Measurements from ENCODE around the gene CTSG.

CTSG gene

GRCh38 chr14:24576182-24576581 lies at the start of gene CTSG:
Gene CTSG (minus strand): TSS chr14:24576250. CDS start chr14:24576223, 27 bp downstream.
- no peak within 1 kb of the TSS for H3K27ac ChIP-seq (ENCODE audit: low read depth, low read length)
- no peaks in the 10 kb centered on the region for H3K27me3 ChIP-seq (ENCODE audit: control insufficient read depth, insufficient read depth, low read length)
- H3K9me3 ChIP-seq (ENCODE audit: control insufficient read depth, insufficient read depth, low read depth, low read length) = no peaks in the 10 kb centered on the region
- H3K36me3 ChIP-seq (ENCODE audit: control insufficient read depth, insufficient read depth, low read length) = no peaks in the 10 kb centered on the region
- H3K4me1 ChIP-seq (ENCODE audit: control insufficient read depth, insufficient read depth, low read length) = 0 out of 2 replicates have a peak, but pooled peaks cover 4% of the 10 kb centered on the region
- no peak within 1 kb of the TSS for H3K9ac ChIP-seq (ENCODE audit: low read length)
- H3K4me3 ChIP-seq (ENCODE audit: low read depth, low read length) = no peak within 1 kb of the TSS

GRCh38 chr14:24613747-24614146 lies 37.7 kb upstream of the CTSG start:
- H3K36me3 ChIP-seq (ENCODE audit: control insufficient read depth, insufficient read depth, low read length) = no peaks in the 10 kb centered on the region
- no peaks in the 10 kb centered on the region for H3K27me3 ChIP-seq (ENCODE audit: control insufficient read depth, insufficient read depth, low read length)
- H3K4me3 ChIP-seq (ENCODE audit: low read depth, low read length) = no peak overlapping the region
- H3K9ac ChIP-seq (ENCODE audit: low read length) = no peak overlapping the region
- no peak overlapping the region for H3K27ac ChIP-seq (ENCODE audit: low read depth, low read length)
- no peaks in the 10 kb centered on the region for H3K4me1 ChIP-seq (ENCODE audit: control insufficient read depth, insufficient read depth, low read length)
- H3K9me3 ChIP-seq (ENCODE audit: control insufficient read depth, insufficient read depth, low read depth, low read length) = no peaks in the 10 kb centered on the region

GRCh38 chr14:24613241-24613640 lies 37.2 kb upstream of the CTSG start:
- Histone ChIP-seq H3K4me1 (ENCODE audit: control insufficient read depth, insufficient read depth, low read length) (no peaks in the 10 kb centered on the region), H3K27me3 (ENCODE audit: control insufficient read depth, insufficient read depth, low read length) (no peaks in the 10 kb centered on the region), H3K9me3 (ENCODE audit: control insufficient read depth, insufficient read depth, low read depth, low read length) (no peaks in the 10 kb centered on the region), H3K9ac (ENCODE audit: low read length) (no peak overlapping the region), H3K27ac (ENCODE audit: low read depth, low read length) (no peak overlapping the region), H3K36me3 (ENCODE audit: control insufficient read depth, insufficient read depth, low read length) (no peaks in the 10 kb centered on the region), H3K4me3 (ENCODE audit: low read depth, low read length) (no peak overlapping the region)

- Histone ChIP-seq H3K9me3 (ENCODE audit: control insufficient read depth, insufficient read depth, low read depth, low read length) (no peaks in the 10 kb centered on the region), H3K27ac (ENCODE audit: low read depth, low read length) (no peak overlapping the region), H3K4me1 (ENCODE audit: control insufficient read depth, insufficient read depth, low read length) (no peaks in the 10 kb centered on the region), H3K9ac (ENCODE audit: low read length) (no peak overlapping the region), H3K4me3 (ENCODE audit: low read depth, low read length) (no peak overlapping the region), H3K27me3 (ENCODE audit: control insufficient read depth, insufficient read depth, low read length) (no peaks in the 10 kb centered on the region), H3K36me3 (ENCODE audit: control insufficient read depth, insufficient read depth, low read length) (no peaks in the 10 kb centered on the region)
Measured at GRCh38 chr14:24612196-24612595, 36.1 kb upstream of the CTSG start.

- Histone ChIP-seq H3K4me1 (ENCODE audit: control insufficient read depth, insufficient read depth, low read length) (no peaks in the 10 kb centered on the region), H3K27ac (ENCODE audit: low read depth, low read length) (no peak within 1 kb of the TSS), H3K9ac (ENCODE audit: low read length) (no peak within 1 kb of the TSS), H3K27me3 (ENCODE audit: control insufficient read depth, insufficient read depth, low read length) (no peaks in the 10 kb centered on the region), H3K36me3 (ENCODE audit: control insufficient read depth, insufficient read depth, low read length) (no peaks in the 10 kb centered on the region), H3K9me3 (ENCODE audit: control insufficient read depth, insufficient read depth, low read depth, low read length) (no peaks in the 10 kb centered on the region), H3K4me3 (ENCODE audit: low read depth, low read length) (no peak within 1 kb of the TSS)
Measured at GRCh38 chr14:24609655-24610344, 33.8 kb upstream of the CTSG start, which contains the start of gene GZMH. Gene GZMH (minus strand): TSS chr14:24609685. CDS start chr14:24609613, 72 bp downstream.

GRCh38 chr14:24607635-24608514 lies 31.8 kb upstream of the CTSG start:
- Histone ChIP-seq H3K4me1 (ENCODE audit: control insufficient read depth, insufficient read depth, low read length) (no peaks in the 10 kb centered on the region), H3K27me3 (ENCODE audit: control insufficient read depth, insufficient read depth, low read length) (no peaks in the 10 kb centered on the region), H3K9ac (ENCODE audit: low read length) (no peak overlapping the region), H3K36me3 (ENCODE audit: control insufficient read depth, insufficient read depth, low read length) (no peaks in the 10 kb centered on the region), H3K4me3 (ENCODE audit: low read depth, low read length) (no peak overlapping the region), H3K27ac (ENCODE audit: low read depth, low read length) (no peak overlapping the region), H3K9me3 (ENCODE audit: control insufficient read depth, insufficient read depth, low read depth, low read length) (no peaks in the 10 kb centered on the region)

- no peaks in the 10 kb centered on the region for H3K27me3 ChIP-seq (ENCODE audit: control insufficient read depth, insufficient read depth, low read length)
- H3K4me3 ChIP-seq (ENCODE audit: low read depth, low read length) = no peak overlapping the region
- no peaks in the 10 kb centered on the region for H3K9me3 ChIP-seq (ENCODE audit: control insufficient read depth, insufficient read depth, low read depth, low read length)
- no peak overlapping the region for H3K27ac ChIP-seq (ENCODE audit: low read depth, low read length)
- H3K9ac ChIP-seq (ENCODE audit: low read length) = no peak overlapping the region
- no peaks in the 10 kb centered on the region for H3K36me3 ChIP-seq (ENCODE audit: control insufficient read depth, insufficient read depth, low read length)
- H3K4me1 ChIP-seq (ENCODE audit: control insufficient read depth, insufficient read depth, low read length) = no peaks in the 10 kb centered on the region
Measured at GRCh38 chr14:24607081-24607480, 31.0 kb upstream of the CTSG start.

- Histone ChIP-seq H3K27me3 (ENCODE audit: control insufficient read depth, insufficient read depth, low read length) (no peaks in the 10 kb centered on the region), H3K9me3 (ENCODE audit: control insufficient read depth, insufficient read depth, low read depth, low read length) (peaks cover 4% of the 10 kb centered on the region; the same call in 1 of the 2 replicates), H3K9ac (ENCODE audit: low read length) (no peak overlapping the region), H3K4me3 (ENCODE audit: low read depth, low read length) (no peak overlapping the region), H3K36me3 (ENCODE audit: control insufficient read depth, insufficient read depth, low read length) (no peaks in the 10 kb centered on the region), H3K27ac (ENCODE audit: low read depth, low read length) (no peak overlapping the region), H3K4me1 (ENCODE audit: control insufficient read depth, insufficient read depth, low read length) (no peaks in the 10 kb centered on the region)
Measured at GRCh38 chr14:24606297-24606696, 30.2 kb upstream of the CTSG start.

- Histone ChIP-seq H3K4me1 (ENCODE audit: control insufficient read depth, insufficient read depth, low read length) (no peaks in the 10 kb centered on the region), H3K27me3 (ENCODE audit: control insufficient read depth, insufficient read depth, low read length) (no peaks in the 10 kb centered on the region), H3K9me3 (ENCODE audit: control insufficient read depth, insufficient read depth, low read depth, low read length) (peaks cover 10% of the 10 kb centered on the region; the same call in 1 of the 2 replicates), H3K36me3 (ENCODE audit: control insufficient read depth, insufficient read depth, low read length) (no peaks in the 10 kb centered on the region), H3K9ac (ENCODE audit: low read length) (no peak overlapping the region), H3K4me3 (ENCODE audit: low read depth, low read length) (no peak overlapping the region), H3K27ac (ENCODE audit: low read depth, low read length) (no peak overlapping the region)
Measured at GRCh38 chr14:24605435-24606190, 29.6 kb upstream of the CTSG start.

- peaks cover 27% of the 10 kb centered on the region for H3K9me3 ChIP-seq (ENCODE audit: control insufficient read depth, insufficient read depth, low read depth, low read length)
- no peak overlapping the region for H3K9ac ChIP-seq (ENCODE audit: low read length)
- peaks cover 5% of the 10 kb centered on the region; the same call in 1 of the 2 replicates for H3K4me1 ChIP-seq (ENCODE audit: control insufficient read depth, insufficient read depth, low read length)
- no peaks in the 10 kb centered on the region for H3K36me3 ChIP-seq (ENCODE audit: control insufficient read depth, insufficient read depth, low read length)
- H3K27ac ChIP-seq (ENCODE audit: low read depth, low read length) = no peak overlapping the region
- H3K27me3 ChIP-seq (ENCODE audit: control insufficient read depth, insufficient read depth, low read length) = no peaks in the 10 kb centered on the region
- H3K4me3 ChIP-seq (ENCODE audit: low read depth, low read length) = no peak overlapping the region
Measured at GRCh38 chr14:24597403-24597802, 21.4 kb upstream of the CTSG start.
